Hindlimb muscle (tissue), 1 donor: Measurements from ENCODE around the gene ARFRP1. TPM values are rescaled to one million over a fixed set of nuclear protein-coding genes. Genes with fewer than 3 reads are reported as not detected.
"Not testable (repeated sequence)": the region's sequence is repeated elsewhere in the genome, so short reads cannot be mapped to it uniquely, and the experiment has no call there.

Source experiments
- DNase-seq: peaks from one replicate; pipeline ENCODE4 v3.0.0-alpha.2; 2013
- polyA plus RNA-seq: library from polyadenylated mRNA; unstranded; fragments of 120-200 nt; gene quantifications from one replicate; pipeline ENCODE4 v1.2.1, GENCODE V29; 2013; ENCODE audit not compliant: insufficient read length

Gene ARFRP1
- polyA plus RNA-seq, 1 donor, result 31.7 TPM

DNA sequence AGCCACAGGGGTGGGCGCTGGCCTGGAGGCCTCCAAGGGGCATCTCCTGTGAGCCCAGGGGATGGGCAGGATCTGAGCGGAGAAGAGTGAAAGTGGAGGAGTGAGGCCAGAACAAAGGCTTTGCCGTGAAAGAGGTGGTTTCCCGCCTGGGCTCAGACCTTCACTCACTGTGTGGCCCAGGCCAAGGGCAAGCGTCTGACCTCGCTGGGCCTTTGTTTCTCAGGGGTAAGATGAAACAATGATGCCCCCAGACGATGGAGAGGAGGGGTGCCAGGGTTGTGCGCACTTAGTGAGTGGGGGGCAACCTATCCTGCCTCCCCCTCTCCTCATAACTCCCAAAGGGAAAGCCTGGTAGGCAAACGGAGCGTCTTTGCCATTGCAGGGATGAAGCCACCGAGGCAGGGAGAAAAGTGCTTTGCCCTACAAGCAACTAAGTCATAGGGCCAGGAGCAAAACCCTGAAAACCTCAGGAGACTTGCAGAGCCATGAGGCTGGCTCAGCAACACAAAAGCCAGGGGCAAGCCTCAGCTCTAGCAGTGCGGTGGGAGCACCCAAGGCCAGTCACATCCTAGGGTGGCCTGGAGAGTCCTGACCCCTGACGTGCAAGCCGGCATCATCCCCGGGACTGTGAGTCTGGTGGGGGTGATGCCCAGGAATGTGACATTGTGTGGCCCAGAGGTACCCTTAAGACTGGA is 53.7 kb downstream of the ARFRP1 start:
- no peak for DNase-seq

DNA sequence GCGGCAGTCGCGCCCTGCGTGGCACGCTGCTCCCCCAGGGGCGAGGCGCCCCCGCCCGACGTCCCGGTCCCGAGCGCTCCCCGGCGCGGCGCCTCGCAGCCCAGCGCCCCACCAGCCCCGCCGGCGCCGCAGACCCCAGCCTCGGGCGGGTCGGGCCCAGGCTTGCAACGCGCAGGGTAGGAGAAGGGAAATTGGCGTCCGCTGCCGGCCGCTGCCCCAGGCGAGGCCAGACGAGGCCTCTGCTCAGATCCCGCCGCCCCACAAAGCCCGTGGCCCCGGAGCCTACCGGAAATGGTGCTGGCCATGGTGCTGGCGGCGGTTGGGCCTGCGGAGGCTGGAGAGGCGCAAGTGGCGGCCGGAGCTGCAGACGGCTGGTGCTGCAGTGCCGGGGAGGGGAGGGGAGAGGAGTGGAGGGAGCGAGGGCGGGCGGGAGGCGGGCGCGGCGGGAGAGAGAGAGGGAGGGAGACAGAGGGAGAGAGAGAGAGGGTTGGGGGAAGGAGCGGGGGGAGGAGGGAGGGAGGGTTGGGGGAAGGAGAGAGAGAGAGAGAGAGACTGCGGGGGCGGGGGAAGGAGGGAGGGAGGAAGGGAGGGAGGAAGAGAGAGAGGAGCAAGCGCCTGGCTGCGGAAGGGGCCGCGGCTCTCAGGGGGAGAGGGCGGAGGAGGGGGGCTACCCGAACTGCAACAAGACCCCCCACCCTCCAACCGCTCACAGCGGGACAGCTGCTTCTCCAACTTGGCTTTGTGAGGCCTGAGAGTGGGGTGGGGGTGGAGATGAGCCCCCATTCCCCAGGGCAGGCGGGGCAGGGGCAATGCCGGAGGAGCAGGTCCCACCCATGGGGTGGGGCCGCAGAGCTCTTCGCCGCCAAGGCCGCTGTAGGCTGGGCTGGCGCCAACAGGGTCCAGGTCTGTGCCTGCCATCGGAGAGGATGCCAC is 54.5 kb downstream of the ARFRP1 start, which contains the start of gene STMN3:
STMN3 (minus strand) TSS at position 384 of the 933 bp plus-strand sequence; CDS start at position 305, 79 bp downstream.
- DNase-seq, result peak; percentile 89

DNA sequence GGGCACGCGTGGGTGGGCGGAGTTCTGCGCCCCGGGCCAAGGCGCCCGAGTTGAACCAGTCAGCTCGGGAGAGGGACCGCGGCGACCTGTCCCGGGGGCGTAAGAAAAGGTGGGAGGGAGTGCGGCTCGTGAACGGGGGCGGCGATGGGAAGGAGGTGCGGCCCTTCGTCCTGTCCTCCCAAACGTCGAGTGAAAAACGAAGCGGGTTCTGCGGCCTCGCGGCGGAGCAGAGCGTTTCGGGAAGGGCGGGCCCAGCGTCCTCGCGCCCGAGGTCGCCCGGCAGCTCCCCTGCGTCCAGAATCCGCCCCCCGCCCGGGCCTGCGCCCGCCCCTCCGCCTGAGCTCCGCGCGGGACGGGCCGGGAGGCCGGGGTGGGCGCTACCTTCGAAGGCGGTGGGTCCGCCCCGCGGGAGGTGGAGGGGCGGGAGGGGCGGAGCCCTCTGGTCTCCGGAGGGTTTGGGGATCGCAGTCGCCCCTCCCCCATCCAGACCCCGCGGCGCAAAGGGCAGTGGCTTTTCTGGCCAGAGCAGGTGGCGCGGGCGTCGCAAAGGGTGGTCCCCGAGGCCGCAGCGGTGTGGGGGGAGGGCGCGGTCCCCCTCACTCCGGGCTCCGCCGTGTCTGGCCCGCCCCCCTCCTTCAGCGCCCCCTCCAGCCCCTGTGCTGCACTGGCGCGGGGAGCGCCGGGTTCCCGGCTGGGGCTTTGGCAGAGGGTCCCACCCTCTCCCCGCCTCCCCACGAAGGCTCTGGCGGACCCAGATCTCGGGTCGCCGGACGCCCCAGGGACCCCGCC is 55.4 kb downstream of the ARFRP1 start:
- no peak for DNase-seq

DNA sequence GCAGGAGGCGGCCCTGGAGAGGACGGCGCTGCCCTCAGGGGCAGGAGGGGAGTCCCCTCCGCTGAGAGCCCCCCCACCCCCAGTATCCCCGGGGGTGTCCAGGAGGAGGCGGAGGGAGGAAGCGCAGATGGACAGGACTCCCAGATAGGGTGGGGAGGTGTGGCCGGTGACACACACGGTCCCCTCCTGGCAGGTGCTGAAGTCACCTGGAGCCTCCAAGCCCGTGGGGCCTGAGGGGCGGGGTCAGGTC is 55.9 kb downstream of the ARFRP1 start:
- DNase-seq, result no peak

DNA sequence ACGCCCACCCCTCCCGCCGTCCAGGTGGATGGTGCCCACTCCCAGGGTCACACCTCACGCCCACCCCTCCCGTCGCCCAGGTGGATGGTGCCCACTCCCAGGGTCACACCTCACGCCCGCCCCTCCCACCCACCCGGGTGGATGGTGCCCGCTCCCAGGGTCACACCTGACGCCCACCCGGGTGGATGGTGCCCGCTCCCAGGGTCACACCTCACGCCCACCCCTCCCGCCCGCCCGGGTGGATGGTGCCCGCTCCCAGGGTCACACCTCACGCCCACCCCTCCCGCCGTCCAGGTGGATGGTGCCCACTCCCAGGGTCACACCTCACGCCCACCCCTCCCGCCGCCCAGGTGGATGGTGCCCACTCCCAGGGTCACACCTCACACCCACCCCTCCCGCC is 57.3 kb downstream of the ARFRP1 start:
- DNase-seq, result not testable (repeated sequence)

DNA sequence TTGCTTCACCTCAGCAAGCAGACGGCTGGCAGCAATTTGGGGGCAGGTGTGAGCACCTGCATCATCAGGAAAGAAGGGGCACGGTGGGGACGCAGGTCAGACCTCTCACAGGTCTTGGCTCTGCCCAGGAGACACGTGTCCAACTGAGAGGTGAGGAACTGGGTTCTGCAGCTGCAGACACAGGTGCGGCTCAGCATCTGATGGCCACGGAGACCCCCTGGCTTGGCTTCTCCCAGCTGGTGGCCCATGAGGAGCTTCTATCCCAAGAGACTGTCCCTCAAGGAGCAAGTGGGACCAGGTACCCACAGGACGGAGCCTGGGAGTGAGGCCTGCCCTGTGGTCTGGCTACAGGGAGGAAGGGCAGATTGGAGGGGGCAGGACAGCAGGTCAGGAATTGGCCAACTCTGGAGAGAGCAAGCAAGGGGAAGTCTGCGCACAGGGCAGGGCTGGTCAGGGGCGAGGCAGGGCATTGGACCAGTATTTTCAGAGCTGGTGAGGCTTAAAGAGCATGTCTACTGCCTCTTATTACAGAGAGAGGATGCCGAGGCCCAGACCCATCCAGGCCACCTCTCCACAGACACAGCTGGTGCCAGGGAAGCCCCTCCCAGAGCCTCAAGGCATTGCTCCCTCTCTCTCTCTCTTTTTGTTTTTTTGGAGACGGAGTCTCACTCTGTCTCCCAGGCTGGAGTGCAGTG is 58.7 kb downstream of the ARFRP1 start:
- no peak for DNase-seq

Other genes with a start within 250 kb of the ARFRP1 start
- gene KCNQ2, start 235.3 kb downstream of the ARFRP1 start, polyA plus RNA-seq, result 1.8 TPM
- 1,012 TPM for gene EEF1A2, start 208.9 kb downstream of the ARFRP1 start, polyA plus RNA-seq
- 287 TPM for gene PPDPF, start 187.2 kb downstream of the ARFRP1 start, polyA plus RNA-seq
- gene PTK6, start 170.6 kb downstream of the ARFRP1 start, polyA plus RNA-seq, result 0.41 TPM
- not detected for gene SRMS, start 160.2 kb downstream of the ARFRP1 start, polyA plus RNA-seq
- gene FNDC11, start 153.8 kb downstream of the ARFRP1 start, polyA plus RNA-seq, result 0.13 TPM
- 7.6 TPM for gene HELZ2, start 133.7 kb downstream of the ARFRP1 start, polyA plus RNA-seq
- 8.0 TPM for gene GMEB2, start 80.9 kb downstream of the ARFRP1 start, polyA plus RNA-seq
- gene STMN3, start 54.6 kb downstream of the ARFRP1 start, polyA plus RNA-seq, result 13.5 TPM
- 12.2 TPM for gene RTEL1, start 49.7 kb downstream of the ARFRP1 start, polyA plus RNA-seq
- 1.6 TPM for gene TNFRSF6B, start 11.3 kb downstream of the ARFRP1 start, polyA plus RNA-seq
- gene ZGPAT, start 63 bp upstream of the ARFRP1 start, polyA plus RNA-seq, result 17.1 TPM
- 6.2 TPM for gene LIME1, start 28.7 kb upstream of the ARFRP1 start, polyA plus RNA-seq
- 189 TPM for gene SLC2A4RG, start 31.8 kb upstream of the ARFRP1 start, polyA plus RNA-seq
- 24.7 TPM for gene ZBTB46, start 123.3 kb upstream of the ARFRP1 start, polyA plus RNA-seq
- gene ABHD16B, start 153.5 kb upstream of the ARFRP1 start, polyA plus RNA-seq, result not detected
- 87.2 TPM for gene TPD52L2, start 157.3 kb upstream of the ARFRP1 start, polyA plus RNA-seq
- 33.3 TPM for gene DNAJC5, start 187.2 kb upstream of the ARFRP1 start, polyA plus RNA-seq
- gene UCKL1, start 248.4 kb upstream of the ARFRP1 start, polyA plus RNA-seq, result 54.9 TPM